Lower leg skin (tissue), 4 donors: ENCODE data around the gene GRIK3. TPM values are rescaled to one million over a fixed set of nuclear protein-coding genes. Genes with fewer than 3 reads are reported as not detected.

Source experiments
- DNase-seq, 2 donors: peaks; one replicate each; pipeline ENCODE4 v3.0.0-alpha.2; 2019; ENCODE audit warnings: low spot score in 2 of 2
- H3K4me3 ChIP-seq: fragments of 200-600 bp; sonication (generic); 2 replicates; pipeline ENCODE4 v1.5.1; 2017; ENCODE audit warnings: mild to moderate bottlenecking, low read depth; ENCODE audit not compliant: poor library complexity, severe bottlenecking
- POLR2A ChIP-seq, 2 donors: fragments of 450-650 bp; IDR thresholded peaks; one replicate each; pipeline ENCODE4 v1.6.1; 2016 to 2017; ENCODE audit warnings: antibody characterized with exemption in 2 of 2, mild to moderate bottlenecking in 1 of 2, moderate library complexity in 1 of 2
- WGBS, 2 donors: methylation state at CpG; one replicate each; pipeline ENCODE4 v1.1.5; 2018; 5-methylcytosine and 5-hydroxymethylcytosine counted together
- intact Hi-C: fragments of 100-400 bp; cut with DNase I; formaldehyde crosslinking; loops from one replicate; pipeline ENCODE4 v1.15.0; 2023; ENCODE audit warnings: low total_unique reads
- total RNA-seq, 4 donors: library from RNA; depleted of rRNA; stranded (reverse); fragments of >200 nt; gene quantifications; one replicate each; pipeline ENCODE4 v1.1.0, GENCODE V29; 2016
- TF ChIP-seq, protein P1 (sequence below), 3 donors: fragments of 450-650 bp; IDR thresholded peaks; one replicate each; pipeline ENCODE4 v1.5.1; 2016; ENCODE audit warnings: antibody characterized with exemption in 3 of 3, mild to moderate bottlenecking in 3 of 3, moderate library complexity in 2 of 3

The GRIK3 gene
- total RNA-seq, 4 donors from 2014 or later = 0.04 to 0.36 (median 0.19) TPM

DNA sequence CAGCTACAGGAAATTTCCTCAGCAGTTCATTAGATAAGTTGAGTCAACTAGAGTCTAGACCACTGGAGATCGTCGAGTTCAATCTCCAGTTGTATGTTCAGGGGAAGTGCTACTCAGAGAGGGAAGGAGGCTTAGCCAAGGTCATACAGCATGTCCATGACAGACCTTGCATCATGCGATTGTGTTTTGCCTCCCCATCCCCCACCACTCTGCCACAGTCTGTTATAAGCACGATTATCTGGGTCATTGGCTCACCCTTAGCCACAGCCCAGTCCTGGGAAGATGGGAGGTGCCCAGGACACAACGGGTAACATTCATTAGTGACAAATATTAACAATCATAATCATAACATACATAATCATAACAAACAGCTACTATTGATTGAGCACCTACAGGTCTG, 18.9 kb upstream of the GRIK3 start:
- WGBS, 2 donors = 79% methylated on average over 5 of the region's 5 CpGs
- intact Hi-C loops = no loop called here
- TF ChIP-seq, protein P1, sequence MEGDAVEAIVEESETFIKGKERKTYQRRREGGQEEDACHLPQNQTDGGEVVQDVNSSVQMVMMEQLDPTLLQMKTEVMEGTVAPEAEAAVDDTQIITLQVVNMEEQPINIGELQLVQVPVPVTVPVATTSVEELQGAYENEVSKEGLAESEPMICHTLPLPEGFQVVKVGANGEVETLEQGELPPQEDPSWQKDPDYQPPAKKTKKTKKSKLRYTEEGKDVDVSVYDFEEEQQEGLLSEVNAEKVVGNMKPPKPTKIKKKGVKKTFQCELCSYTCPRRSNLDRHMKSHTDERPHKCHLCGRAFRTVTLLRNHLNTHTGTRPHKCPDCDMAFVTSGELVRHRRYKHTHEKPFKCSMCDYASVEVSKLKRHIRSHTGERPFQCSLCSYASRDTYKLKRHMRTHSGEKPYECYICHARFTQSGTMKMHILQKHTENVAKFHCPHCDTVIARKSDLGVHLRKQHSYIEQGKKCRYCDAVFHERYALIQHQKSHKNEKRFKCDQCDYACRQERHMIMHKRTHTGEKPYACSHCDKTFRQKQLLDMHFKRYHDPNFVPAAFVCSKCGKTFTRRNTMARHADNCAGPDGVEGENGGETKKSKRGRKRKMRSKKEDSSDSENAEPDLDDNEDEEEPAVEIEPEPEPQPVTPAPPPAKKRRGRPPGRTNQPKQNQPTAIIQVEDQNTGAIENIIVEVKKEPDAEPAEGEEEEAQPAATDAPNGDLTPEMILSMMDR (IDR thresholded peaks at IDR 0.05) = no peak
- TF ChIP-seq POLR2A (IDR thresholded peaks at IDR 0.05) = no peak
- DNase-seq = no peak
- H3K4me3 ChIP-seq = no peak overlapping the region

DNA sequence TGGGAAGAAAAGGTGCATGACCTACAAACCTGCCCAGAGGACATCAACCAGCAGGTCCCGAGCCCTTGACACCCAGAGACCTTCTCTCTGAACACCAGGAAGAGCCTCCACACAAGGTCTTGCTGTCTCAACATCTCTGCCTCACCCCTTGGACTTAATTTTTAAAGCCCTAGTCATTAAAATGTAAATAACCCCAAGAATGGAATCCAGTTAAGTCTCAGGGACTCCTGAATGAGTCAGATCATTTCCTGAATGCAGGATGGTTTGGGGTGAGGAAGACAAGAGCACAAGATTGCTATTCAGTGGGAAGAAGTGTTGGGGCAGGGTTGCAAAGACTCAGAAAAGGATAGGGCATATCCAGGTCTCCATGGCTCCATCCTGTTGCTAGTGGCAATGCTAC, 17.8 kb upstream of the GRIK3 start:
- TF ChIP-seq POLR2A (IDR thresholded peaks at IDR 0.05) = no peak
- TF ChIP-seq, protein P1 (IDR thresholded peaks at IDR 0.05) = no peak
- no peak overlapping the region for H3K4me3 ChIP-seq
- no peak for DNase-seq
- 78 to 82% methylated on average over 1 of the region's 1 CpG for WGBS, 2 donors
- intact Hi-C loops = no loop called here

DNA sequence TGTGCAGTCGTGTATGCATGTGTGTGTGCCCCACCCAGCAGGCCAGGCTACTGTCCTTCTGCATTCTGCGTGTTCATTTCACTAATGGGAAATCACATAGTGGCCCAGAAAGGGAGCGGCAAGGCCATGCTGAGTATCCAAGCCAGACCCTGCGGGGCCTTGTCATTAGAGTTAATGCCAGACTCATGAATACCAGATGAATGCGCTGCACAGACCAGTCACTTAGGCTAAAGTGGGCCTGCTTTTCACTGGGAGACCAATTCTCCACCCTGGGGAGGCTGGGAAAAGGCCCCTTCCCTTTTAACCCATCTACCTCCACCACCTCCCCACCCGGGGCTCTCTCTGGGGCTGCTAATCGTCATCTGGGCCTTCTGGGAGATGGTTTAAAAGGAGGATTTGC, 17.0 kb upstream of the GRIK3 start:
- intact Hi-C loops = no loop called here
- no peak overlapping the region for H3K4me3 ChIP-seq
- DNase-seq = no peak
- 41 to 50% methylated on average over 7 of the region's 7 CpGs for WGBS, 2 donors
- TF ChIP-seq POLR2A (IDR thresholded peaks at IDR 0.05) = no peak

DNA sequence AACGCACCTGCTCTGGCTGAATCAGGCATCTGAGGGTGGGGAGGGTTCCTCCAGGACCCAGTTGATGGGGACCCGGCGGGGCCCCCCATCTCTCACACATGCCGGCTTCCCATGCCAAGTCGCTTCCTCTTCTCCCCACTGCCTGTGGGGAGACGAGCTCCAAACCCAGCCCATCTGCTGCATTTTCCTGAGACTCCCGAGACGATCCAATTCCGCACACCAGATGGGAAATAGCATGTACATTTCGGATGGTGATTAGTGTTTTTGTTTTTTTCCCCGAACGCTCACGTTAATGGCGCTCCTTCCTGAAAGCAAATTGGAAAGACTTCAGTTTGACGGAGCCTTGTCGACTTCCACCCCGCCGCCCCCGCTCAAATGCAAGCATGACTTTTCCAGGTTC, 13.2 kb upstream of the GRIK3 start:
- 75 to 86% methylated on average over 19 of the region's 19 CpGs for WGBS, 2 donors

DNA sequence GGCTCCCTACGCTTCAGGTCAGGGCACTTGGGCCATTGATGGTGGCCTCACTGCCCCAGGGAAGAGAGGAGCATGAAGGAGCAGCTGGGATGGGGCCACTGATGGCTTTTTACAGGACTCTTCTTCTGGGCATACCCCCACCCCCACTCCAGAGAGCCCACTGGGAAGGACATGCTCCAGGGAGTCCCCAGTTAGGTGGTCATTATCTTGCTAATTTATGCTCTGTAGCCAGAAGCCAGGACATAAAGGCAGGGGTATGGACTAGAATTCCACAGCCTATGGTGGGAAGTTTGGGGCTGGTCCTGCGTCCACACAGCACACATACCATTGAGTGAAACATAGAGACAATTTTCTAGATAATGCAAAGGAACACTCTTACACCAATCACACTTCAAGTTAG, 8.8 kb upstream of the GRIK3 start:
- no peak for TF ChIP-seq POLR2A (IDR thresholded peaks at IDR 0.05)
- TF ChIP-seq, protein P1 (IDR thresholded peaks at IDR 0.05) = no peak
- intact Hi-C loops = no loop called here
- no peak for DNase-seq
- H3K4me3 ChIP-seq = no peak overlapping the region
- WGBS, 2 donors = 49 to 56% methylated on average over 2 of the region's 2 CpGs

More for the DNA sequence above, 13.2 kb upstream of the GRIK3 start:
- TF ChIP-seq POLR2A (IDR thresholded peaks at IDR 0.05) = no peak
- TF ChIP-seq, protein P1 (IDR thresholded peaks at IDR 0.05) = no peak
- intact Hi-C loops = no loop called here
- no peak for DNase-seq
- no peak overlapping the region for H3K4me3 ChIP-seq

DNA sequence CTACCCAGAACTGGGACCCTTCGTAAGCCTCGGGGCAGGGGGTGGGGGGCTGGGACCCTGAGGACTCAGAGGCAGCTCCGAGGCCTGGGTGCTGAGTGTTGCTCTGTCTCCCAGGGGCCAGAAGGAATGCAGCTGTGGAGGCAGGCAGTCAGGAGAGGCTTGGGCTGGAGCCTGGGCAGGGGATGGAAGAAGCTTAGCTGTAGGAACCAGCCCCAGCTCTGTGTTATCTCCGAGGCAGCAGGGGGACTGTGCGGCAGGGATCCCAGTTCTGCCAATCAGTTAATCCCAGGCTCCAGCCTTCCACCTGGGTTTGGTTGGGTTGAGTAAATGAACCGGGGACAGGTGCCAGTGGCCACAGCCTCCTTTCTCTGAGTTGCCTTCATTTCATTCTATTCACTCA, 8.2 kb upstream of the GRIK3 start:
- no peak for DNase-seq
- 52 to 57% methylated on average over 6 of the region's 6 CpGs for WGBS, 2 donors
- H3K4me3 ChIP-seq = no peak overlapping the region
- intact Hi-C loops = no loop called here
- TF ChIP-seq, protein P1 (IDR thresholded peaks at IDR 0.05) = no peak
- no peak for TF ChIP-seq POLR2A (IDR thresholded peaks at IDR 0.05)
